Stimulated activated CD4-positive, alpha-beta T cell treated with anti-CD3 and anti-CD28 coated beads, Interleukin-2, amount 100 ng/mL, for 48 hours (primary cell): ENCODE measurements around the gene FOXRED1.
"Not testable (repeated sequence)": the region's sequence is repeated elsewhere in the genome, so short reads cannot be mapped to it uniquely, and the experiment has no call there.

ENCODE experiments used
- DNase-seq, 2 donors: peaks; one replicate each; pipeline ENCODE4 v3.0.0-alpha.2; 2020

FOXRED1 gene

GRCh38 chr11:126268708-126269579 is at the start of gene FOXRED1, which contains the start of gene SRPRA:
Gene FOXRED1, plus strand, starts transcription at chr11:126269154. Its CDS starts 53 bp downstream, at chr11:126269207.
Gene SRPRA, minus strand, starts transcription at chr11:126268895. Its CDS starts 91 bp downstream, at chr11:126268804.
- DNase-seq, result peak; percentile 98

GRCh38 chr11:126219547-126219946 is 49.4 kb upstream of the FOXRED1 start:
- no peak for DNase-seq

DNA sequence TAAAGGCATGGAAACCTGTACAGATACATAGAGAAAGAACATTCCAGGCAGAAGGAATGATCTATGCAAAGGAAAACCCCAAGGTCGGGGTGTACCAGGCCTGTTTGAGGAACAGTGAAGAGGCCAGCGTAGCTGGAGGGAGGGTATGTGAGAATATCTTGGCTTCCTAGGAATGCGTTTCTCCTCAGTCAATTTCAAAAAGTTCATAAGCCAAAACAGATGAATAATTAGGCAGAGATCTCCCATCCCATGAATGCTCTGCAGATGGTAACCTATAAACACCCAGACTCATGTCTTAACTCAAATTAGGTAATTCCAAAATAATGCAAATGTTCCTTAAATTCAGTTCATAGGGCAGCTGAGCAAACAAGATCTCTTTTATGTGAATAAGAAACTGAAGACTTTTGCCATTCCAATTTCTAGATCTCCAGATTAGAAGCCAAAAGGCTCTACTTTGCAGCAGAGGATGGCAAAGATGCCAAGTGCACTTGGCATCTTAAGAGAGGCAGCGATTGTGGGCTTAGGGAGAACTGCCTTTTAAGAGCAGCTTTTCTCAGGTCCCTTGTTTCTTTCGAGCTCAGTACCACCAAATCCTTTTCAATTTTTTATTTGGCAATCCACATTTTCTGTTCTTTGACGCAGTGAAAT is 44.2 kb upstream of the FOXRED1 start:
- DNase-seq, result no peak

- DNase-seq, result no peak
These were observed 43.7 kb upstream of the FOXRED1 start for GRCh38 chr11:126225295-126225665.

GRCh38 chr11:126226334-126227084 is 42.4 kb upstream of the FOXRED1 start:
- DNase-seq, result no peak

DNA sequence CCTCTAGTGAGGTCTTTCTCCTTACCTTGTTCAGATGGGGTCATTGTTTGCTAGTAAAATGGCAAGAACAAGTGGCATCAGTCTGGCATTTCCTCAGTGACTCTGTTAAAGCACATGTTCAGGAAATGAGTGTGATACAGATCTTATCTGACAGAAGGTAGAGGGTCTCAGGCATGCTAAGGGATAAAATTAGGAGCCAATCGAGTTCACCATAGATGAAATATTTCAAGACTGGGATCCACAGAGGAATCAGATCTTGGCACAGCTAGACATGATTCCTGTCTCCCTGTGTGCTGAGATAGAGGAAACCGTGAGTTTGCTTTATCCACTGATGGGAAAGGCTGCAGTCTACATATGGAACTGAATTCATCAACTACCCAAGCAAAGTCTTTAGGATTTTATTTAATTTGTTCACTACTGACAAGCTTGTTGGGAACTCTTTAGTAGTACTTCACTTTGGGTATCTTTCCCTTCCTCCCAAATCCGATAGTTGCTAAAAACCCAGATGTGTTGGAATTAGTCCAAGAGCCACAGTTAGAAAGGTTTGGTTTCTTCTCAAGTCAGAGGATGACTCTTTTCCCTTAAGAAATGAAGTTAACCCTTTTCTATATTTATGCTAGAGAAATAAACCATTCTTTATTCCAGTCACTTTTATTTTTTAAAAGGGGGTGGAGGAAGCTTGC is 39.0 kb upstream of the FOXRED1 start:
- no peak for DNase-seq

- DNase-seq, result no peak
These were observed 37.1 kb upstream of the FOXRED1 start for GRCh38 chr11:126231725-126232459.

DNA sequence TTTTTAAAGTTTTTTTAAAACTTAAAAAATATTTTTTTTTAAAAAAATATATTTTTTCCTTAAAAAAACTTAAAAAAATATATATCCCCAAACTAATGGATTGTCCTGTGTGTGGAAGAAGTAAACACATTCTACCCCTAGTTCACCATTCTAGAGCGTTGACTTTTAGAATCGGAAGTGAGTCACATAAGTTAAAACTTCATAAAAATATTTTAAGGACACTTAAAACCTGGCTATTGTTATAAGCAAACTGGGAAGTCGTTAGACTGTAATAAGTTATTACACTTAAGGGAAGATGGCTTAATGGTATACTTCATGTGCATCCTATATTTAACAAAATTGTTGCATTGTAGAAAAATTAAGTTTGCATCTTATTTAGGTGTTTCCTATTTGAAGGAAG is 36.3 kb upstream of the FOXRED1 start:
- DNase-seq, result no peak

GRCh38 chr11:126233391-126233790 is 35.6 kb upstream of the FOXRED1 start:
- DNase-seq, result no peak

- no peak for DNase-seq
These were observed 22.3 kb upstream of the FOXRED1 start for GRCh38 chr11:126246636-126247035.

DNA sequence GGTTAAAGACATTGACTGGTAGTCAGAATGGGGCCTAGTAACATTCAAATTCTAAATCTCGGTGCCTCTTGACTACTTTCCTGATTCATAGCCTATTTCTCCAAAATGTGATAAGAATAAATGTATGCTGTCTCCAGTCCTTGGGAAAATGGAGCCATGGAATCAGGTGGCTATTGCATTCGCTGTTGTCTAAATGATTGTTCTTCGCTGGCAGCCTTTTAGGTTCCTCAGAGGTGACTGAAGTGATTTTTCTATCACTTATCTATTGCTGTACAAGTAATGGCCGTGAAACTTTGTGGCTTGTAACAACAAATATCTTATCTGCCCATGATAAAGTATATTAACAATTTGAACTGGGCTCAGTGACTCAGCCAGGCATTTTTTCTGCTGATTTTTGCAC is 15.7 kb upstream of the FOXRED1 start:
- no peak for DNase-seq

- DNase-seq, result no peak
These were observed 14.1 kb upstream of the FOXRED1 start for GRCh38 chr11:126254819-126255218.

GRCh38 chr11:126255507-126255906 is 13.4 kb upstream of the FOXRED1 start:
- not testable (repeated sequence) for DNase-seq

DNA sequence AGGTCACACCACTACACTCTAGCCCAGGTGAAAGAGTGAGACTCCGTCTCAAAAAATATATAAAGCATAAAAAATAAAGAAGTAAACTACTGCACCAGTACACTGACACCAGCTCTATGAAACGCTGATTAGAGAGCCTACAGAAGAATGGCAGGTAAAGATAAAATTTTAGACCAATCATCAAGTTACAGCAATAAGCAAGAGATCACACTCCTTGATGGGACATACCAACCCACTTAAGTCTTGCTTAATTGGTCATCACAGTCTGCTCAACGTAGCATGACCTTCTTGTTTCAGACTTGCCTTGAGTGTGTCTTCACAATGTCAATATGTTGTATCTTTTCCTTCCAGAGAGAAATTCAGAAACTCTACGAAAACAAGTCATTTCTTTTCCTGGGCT is 12.7 kb upstream of the FOXRED1 start:
- DNase-seq, result no peak

DNA sequence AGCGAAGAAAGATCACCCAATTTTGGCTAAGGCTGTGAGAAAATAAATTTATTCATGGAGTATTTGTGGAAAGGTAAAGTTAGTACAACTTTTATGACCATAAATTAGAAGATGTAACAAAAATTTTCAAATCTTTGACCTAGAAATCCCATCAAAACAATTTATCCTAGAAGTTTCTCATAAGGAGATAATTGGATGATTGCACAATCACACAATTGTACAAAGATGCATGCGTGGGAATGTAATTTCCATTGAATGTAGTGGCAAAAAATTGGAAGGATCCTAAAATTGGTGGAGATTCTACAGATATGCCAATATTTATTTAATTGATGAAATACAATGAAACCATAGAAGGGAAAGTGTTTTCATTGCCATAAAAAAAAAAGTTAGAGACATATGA is 11.8 kb upstream of the FOXRED1 start:
- DNase-seq, result no peak

- no peak for DNase-seq
These were observed 11.2 kb upstream of the FOXRED1 start for GRCh38 chr11:126257764-126258163.

GRCh38 chr11:126262216-126262615 is 6.7 kb upstream of the FOXRED1 start:
- no peak for DNase-seq

GRCh38 chr11:126263489-126263888 is 5.5 kb upstream of the FOXRED1 start:
- no peak for DNase-seq

DNA sequence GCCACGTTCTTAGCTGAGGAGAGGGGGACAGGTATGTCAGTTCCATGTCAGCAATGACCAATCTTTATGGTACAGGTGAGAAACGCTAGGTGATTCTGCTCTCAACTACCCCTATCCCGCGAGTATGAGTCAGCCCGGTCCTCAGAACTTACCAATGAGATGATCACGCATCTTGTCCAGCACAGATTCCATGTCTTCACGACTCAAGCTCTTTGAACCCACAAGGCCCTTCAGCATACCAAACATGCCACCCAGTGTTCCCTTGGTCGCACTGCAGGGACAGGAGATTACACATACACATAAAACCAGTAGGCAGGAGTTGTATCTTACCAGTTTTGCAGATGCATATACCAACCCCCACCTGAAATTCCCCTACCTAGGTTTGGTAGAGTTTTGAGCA is 3.1 kb upstream of the FOXRED1 start:
- DNase-seq, result no peak

DNA sequence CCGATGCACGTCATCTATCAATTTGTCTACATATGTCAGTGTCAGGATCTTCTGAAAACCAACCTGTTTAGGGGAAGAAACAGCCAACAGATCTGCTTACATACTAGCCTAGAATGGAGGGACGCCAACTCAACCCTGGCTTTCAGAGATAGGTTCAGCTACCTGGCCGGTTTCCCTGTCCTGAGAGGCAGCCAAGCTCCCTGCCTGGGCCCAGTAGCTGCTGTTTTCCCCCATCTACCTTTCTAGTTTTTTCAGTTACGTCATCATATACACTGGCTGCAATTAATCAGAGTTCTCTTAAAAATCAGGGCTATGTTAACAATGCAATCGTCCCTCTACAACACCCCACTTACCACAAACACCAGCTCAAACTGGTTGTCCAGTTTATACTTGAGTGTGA is 1.3 kb upstream of the FOXRED1 start:
- no peak for DNase-seq

- DNase-seq, result no peak
These were observed 620 bp upstream of the FOXRED1 start for GRCh38 chr11:126268361-126268707.

DNA sequence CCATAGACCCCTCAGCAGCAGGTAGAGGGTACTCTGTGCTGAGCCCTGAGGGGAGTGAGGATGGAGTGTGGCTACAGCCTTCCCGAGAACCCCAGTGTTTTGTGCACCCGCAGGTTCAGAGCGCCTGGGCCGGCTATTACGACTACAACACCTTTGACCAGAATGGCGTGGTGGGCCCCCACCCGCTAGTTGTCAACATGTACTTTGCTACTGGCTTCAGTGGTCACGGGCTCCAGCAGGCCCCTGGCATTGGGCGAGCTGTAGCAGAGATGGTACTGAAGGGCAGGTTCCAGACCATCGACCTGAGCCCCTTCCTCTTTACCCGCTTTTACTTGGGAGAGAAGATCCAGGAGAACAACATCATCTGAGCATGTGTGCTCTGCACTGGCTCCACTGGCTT is 8.4 kb downstream of the FOXRED1 start:
- no peak for DNase-seq
